Osteoblast (primary cell): ENCODE data around the gene NOXA1. TPM values are rescaled to one million over a fixed set of nuclear protein-coding genes. Genes with fewer than 3 reads are reported as not detected.

Experiments used
- DNase-seq: peaks from one replicate; pipeline ENCODE4 v3.0.0; 2011; ENCODE audit warnings: low spot score, mixed read lengths; ENCODE audit not compliant: insufficient read length; ENCODE audit errors: missing footprints
- H2AFZ ChIP-seq: 2 replicates; pipeline ENCODE4 v1.6.0; 2011; ENCODE audit warnings: mild to moderate bottlenecking, low read length
- H3K27ac ChIP-seq: 2 replicates; pipeline ENCODE4 v1.5.1; 2011; ENCODE audit warnings: mild to moderate bottlenecking, low read depth, low read length, moderate library complexity
- H3K27me3 ChIP-seq: 2 replicates; pipeline ENCODE4 v1.6.0; 2012; ENCODE audit warnings: mild to moderate bottlenecking, control low read depth, inconsistent platforms, low read length, moderate library complexity; ENCODE audit not compliant: insufficient read depth
- H3K36me3 ChIP-seq: 2 replicates; pipeline ENCODE4 v1.5.1; 2011; ENCODE audit warnings: mild to moderate bottlenecking, low read length, control low read depth, moderate library complexity; ENCODE audit not compliant: insufficient read depth
- H3K4me1 ChIP-seq: 2 replicates; pipeline ENCODE4 v1.5.1; 2011; ENCODE audit warnings: mild to moderate bottlenecking, low read length, control low read depth, moderate library complexity; ENCODE audit not compliant: insufficient read depth
- H3K4me2 ChIP-seq: 2 replicates; pipeline ENCODE4 v1.6.0; 2011; ENCODE audit warnings: mild to moderate bottlenecking, low read length; ENCODE audit not compliant: insufficient read depth
- H3K4me3 ChIP-seq: fragments of 200-600 bp; sonication (generic); 3 replicates; pipeline ENCODE4 v1.5.1; 2012; ENCODE audit warnings: mild to moderate bottlenecking, low read length, inconsistent platforms; ENCODE audit not compliant: insufficient read depth
- H3K79me2 ChIP-seq: 2 replicates; pipeline ENCODE4 v1.6.0; 2012; ENCODE audit warnings: mild to moderate bottlenecking, low read length, control low read depth, inconsistent platforms; ENCODE audit not compliant: insufficient read depth
- H3K9me3 ChIP-seq: 2 replicates; pipeline ENCODE4 v1.5.1; 2011; ENCODE audit warnings: low read depth, low read length, control low read depth
- H4K20me1 ChIP-seq: 2 replicates; pipeline ENCODE4 v1.6.0; 2012; ENCODE audit warnings: mild to moderate bottlenecking, low read length, control low read depth; ENCODE audit not compliant: insufficient read depth
- total RNA-seq: library from RNA; depleted of rRNA; stranded (reverse); fragments of >200 nt; gene quantifications from 2 replicates; pipeline ENCODE4 v1.2.3, GENCODE V29; 2012
- TF ChIP-seq, protein P1 (sequence below): IDR thresholded peaks from 2 replicates; pipeline ENCODE4 v1.5.1; 2011; ENCODE audit warnings: mild to moderate bottlenecking, low read depth, low read length, moderate library complexity; ENCODE audit errors: extremely low read depth

NOXA1 gene
- total RNA-seq, 1 donor: 0.36 TPM

DNA sequence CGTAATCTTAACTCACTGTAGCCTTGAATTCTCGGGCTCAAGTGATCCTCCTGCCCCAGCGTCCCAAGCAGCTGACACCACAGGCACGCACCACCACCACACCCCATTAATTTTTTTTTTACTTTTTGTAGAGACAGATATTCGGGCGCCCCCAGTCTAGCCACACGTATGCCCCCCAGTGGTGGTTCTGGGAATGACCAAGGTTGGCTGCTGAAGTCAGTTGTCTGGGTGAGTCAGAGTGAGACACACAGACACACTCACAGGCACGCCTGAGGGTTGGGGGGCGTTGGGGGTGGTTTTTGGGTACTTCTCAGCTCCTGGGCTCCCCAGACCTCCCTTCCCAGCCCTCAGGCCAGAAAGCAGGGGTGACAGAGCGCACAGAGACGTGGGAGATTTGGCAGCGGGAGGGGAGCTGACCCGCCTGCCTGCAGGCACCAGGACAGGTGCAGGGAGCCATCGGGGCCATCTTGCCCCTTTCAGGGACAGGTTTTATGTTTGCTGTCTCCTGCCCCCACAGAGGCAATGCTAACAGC lies 22.1 kb downstream of the NOXA1 start:
- TF ChIP-seq, protein P1, sequence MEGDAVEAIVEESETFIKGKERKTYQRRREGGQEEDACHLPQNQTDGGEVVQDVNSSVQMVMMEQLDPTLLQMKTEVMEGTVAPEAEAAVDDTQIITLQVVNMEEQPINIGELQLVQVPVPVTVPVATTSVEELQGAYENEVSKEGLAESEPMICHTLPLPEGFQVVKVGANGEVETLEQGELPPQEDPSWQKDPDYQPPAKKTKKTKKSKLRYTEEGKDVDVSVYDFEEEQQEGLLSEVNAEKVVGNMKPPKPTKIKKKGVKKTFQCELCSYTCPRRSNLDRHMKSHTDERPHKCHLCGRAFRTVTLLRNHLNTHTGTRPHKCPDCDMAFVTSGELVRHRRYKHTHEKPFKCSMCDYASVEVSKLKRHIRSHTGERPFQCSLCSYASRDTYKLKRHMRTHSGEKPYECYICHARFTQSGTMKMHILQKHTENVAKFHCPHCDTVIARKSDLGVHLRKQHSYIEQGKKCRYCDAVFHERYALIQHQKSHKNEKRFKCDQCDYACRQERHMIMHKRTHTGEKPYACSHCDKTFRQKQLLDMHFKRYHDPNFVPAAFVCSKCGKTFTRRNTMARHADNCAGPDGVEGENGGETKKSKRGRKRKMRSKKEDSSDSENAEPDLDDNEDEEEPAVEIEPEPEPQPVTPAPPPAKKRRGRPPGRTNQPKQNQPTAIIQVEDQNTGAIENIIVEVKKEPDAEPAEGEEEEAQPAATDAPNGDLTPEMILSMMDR: peak; percentile 89
- Histone ChIP-seq H3K4me1 (no peaks in the 10 kb centered on the region), H3K27ac (no peak overlapping the region), H3K36me3 (no peaks in the 10 kb centered on the region), H3K9me3 (no peaks in the 10 kb centered on the region), H2AFZ (no peak overlapping the region), H3K4me3 (no peak overlapping the region), H3K27me3 (peaks cover 12% of the 10 kb centered on the region), H3K4me2 (no peak overlapping the region), H3K79me2 (no peaks in the 10 kb centered on the region), H4K20me1 (no peaks in the 10 kb centered on the region)
- DNase-seq: peak; percentile 99

DNA sequence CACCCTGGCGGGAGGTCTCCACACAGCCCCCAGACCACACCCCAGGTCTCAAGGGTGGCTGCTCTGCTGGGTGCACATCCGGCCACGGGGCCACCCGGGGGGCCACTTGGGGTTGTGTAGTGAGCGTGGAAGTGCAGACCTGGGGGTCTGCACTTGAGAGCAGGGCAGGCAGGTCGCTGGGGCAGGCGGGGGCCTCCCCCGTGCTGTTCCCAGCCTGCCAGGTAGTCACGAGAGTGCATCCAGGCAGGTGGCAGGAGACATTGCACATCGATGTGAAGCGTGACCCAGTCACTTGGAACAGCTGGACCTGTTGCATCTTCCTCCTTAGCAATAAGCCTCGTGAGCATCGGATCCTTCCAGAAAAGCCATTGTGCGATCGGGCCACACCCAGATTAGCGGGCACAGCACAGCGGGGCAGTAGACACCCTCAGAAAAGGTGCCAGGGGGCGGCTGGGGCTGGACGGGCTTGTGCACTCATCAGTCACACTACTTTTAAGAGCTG lies 22.8 kb downstream of the NOXA1 start:
- peak; percentile 79 for DNase-seq
- no peaks in the 10 kb centered on the region for H3K4me1 ChIP-seq

DNA sequence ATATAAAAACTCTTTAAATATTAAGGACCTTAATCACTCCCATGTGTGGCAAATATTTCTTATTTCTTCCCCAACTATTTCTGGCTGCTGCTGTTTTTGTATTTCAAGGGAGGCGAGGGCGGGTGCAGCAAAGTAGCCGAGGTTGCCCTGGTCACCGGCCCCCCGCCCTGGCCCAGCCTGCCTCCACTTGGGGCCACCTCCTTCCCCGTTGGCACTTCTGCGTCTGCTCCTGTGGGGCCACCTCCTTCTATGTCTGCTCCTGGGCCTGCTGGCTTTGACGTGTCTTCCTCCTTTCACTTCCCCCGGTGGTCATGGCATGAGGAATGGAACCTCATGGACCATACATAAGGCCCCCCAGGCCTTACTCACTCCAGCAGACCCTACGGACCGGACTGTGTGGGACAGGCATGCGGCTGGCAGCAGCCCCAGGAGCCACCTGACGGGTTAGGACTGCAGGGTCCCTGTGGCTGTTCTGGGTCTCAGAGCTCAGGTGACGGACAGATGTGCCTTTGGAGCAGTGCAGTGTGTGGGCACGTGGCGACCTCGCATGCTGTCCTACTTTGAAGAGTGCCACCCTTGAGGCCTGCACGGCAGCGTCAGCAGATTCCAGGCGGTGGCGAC lies 23.8 kb downstream of the NOXA1 start:
- H3K4me2 ChIP-seq: no peak overlapping the region
- no peak overlapping the region for H2AFZ ChIP-seq
- H3K79me2 ChIP-seq: no peaks in the 10 kb centered on the region
- H3K36me3 ChIP-seq: no peaks in the 10 kb centered on the region
- H3K9me3 ChIP-seq: no peaks in the 10 kb centered on the region
- DNase-seq: peak; percentile 86
- H3K27ac ChIP-seq: no peak overlapping the region
- TF ChIP-seq, protein P1: no peak
- no peaks in the 10 kb centered on the region for H3K4me1 ChIP-seq
- peaks cover 11% of the 10 kb centered on the region for H3K27me3 ChIP-seq
- H4K20me1 ChIP-seq: no peaks in the 10 kb centered on the region
- no peak overlapping the region for H3K4me3 ChIP-seq

More for the DNA sequence above, 22.8 kb downstream of the NOXA1 start:
- H2AFZ ChIP-seq: no peak overlapping the region
- H3K4me2 ChIP-seq: no peak overlapping the region
- TF ChIP-seq, protein P1: no peak
- H3K27me3 ChIP-seq: peaks cover 12% of the 10 kb centered on the region
- H3K36me3 ChIP-seq: no peaks in the 10 kb centered on the region
- no peak overlapping the region for H3K27ac ChIP-seq
- H3K4me3 ChIP-seq: no peak overlapping the region
- no peaks in the 10 kb centered on the region for H4K20me1 ChIP-seq
- H3K9me3 ChIP-seq: no peaks in the 10 kb centered on the region
- H3K79me2 ChIP-seq: no peaks in the 10 kb centered on the region
